C4-2B (cell line): ENCODE data around the gene MAP2K3.
A peak's percentile ranks its signal among the peaks of the same experiment; 100 is the strongest.

Experiments
- H3K27ac ChIP-seq: fragments of 450-650 bp; 2 replicates; pipeline ENCODE4 v1.5.1; 2017
- CTCF ChIP-seq: fragments of 450-650 bp; conservative IDR thresholded peaks from 2 replicates; pipeline ENCODE4 v1.5.1; 2017; ENCODE audit warnings: mild to moderate bottlenecking
- ZFX ChIP-seq: fragments of 450-650 bp; IDR thresholded peaks from 2 replicates; pipeline ENCODE4 v1.6.1; 2017

Gene MAP2K3

GRCh38 chr17:21284319-21285163 is at the start of gene MAP2K3:
TSS of gene MAP2K3 (plus strand) at chr17:21284711. CDS start at chr17:21284921, 210 bp downstream.
- TF ChIP-seq CTCF (no peak), ZFX (no peak; the same call in 1 of the 2 replicates)
- peak within 1 kb of the TSS; percentile 93 for H3K27ac ChIP-seq

DNA sequence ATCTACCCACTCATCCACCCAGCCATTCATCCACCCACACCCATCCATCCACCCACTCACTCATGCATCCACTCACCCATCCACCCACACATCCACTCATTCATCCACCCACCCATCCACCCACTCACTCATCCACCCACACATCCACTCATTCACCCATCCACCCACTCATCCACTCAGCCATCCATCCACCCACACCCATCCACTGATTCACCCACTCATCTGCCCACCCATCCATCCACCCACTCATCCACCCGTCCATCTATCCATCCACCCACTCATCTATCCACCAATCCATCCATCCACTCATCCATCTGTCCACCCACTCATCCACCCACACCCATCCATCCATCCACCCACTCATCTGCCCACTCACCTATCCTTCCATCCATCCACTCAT is 48.6 kb upstream of the MAP2K3 start:
- TF ChIP-seq ZFX (no peak), CTCF (no peak)
- H3K27ac ChIP-seq = no peak overlapping the region

DNA sequence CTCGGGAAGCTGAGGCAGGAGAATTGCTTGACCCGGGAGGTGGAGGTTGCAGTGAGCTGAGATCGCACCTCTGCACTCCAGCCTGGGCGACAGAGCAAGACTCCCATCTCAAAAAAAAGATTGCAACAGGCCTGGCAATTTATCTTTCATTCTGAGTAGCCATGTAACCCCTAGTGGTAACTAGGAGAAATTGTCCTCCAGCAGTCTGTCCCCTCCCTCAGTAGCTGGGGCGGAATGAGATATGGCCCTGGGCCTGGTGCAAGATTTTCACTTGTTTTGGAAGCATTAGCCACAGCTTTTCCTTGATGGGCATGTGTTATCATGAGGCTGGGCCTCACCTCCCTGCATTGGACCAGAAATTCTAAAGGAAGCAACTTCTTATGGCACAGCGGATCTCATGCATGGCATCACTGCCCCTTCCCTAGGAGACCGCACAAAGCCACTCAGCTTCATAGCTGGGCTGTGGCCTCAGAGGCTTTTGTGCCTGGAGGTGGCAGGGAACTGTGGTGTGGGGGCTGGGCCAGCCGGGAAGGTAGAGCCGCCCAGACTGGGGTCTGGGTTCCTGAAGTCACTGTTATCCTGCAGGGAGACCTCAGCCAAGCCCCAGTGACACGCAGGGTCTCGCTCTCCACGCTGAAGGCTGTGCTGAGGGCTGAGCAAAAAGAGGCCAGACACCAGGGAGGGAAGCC is 44.7 kb upstream of the MAP2K3 start:
- H3K27ac ChIP-seq = no peak overlapping the region
- TF ChIP-seq ZFX (no peak), CTCF (no peak; the same call in 1 of the 2 replicates)

DNA sequence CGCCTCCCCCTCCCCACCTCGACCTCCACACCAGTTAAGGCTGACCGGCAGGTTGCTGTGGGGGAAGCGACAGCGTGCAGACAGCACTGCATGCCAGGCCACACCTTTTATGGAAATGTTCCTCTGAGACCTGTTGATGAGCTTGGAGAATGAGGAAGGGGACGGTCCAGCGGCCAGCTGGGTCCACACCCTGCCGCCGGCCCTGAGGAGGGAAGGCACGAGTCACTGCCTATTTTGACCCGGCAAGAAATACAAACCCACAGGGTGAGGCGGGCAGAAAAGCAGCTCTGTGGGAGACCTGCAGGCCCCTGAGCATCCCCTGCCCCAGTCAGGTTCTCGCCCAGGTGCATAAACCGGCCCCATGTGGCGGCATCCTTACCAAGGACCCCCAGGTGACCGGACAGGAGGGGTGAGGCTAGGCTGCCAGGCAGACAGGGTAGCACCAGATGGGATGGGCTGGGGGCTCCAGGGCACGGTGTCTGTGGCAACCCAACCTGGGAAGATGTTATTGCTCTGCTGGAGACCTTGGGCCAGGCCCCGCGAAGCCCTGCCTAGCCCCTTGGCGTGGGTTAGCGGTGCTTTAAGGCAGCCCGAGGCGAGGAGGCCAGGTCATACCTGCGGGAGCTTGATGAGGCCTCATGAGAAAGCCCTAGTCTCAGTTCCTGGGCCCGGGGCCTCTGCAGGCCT is 44.0 kb upstream of the MAP2K3 start:
- no peak for TF ChIP-seq ZFX
- TF ChIP-seq CTCF = no peak
- H3K27ac ChIP-seq = no peak overlapping the region

DNA sequence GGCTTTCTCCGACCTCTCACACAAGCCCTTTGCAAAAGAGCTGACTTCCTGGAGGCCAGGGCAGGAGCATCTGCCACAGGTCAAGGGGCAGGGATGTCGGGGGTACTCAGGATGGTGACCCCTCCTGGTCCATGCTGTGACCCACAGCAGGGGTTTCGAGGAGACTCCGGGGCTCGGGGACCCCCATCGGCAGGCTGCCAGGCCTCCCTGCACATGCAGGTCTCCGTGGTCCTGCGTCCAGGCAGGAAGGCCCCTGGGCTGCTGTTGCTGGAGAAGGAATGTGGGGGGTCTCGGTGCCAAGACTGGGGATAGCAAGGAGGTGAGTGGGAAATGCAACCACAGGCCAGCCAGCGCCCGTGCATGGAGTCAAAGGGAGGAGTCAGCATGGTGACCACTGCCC is 42.9 kb upstream of the MAP2K3 start:
- H3K27ac ChIP-seq = no peak overlapping the region
- TF ChIP-seq CTCF (no peak), ZFX (no peak)

DNA sequence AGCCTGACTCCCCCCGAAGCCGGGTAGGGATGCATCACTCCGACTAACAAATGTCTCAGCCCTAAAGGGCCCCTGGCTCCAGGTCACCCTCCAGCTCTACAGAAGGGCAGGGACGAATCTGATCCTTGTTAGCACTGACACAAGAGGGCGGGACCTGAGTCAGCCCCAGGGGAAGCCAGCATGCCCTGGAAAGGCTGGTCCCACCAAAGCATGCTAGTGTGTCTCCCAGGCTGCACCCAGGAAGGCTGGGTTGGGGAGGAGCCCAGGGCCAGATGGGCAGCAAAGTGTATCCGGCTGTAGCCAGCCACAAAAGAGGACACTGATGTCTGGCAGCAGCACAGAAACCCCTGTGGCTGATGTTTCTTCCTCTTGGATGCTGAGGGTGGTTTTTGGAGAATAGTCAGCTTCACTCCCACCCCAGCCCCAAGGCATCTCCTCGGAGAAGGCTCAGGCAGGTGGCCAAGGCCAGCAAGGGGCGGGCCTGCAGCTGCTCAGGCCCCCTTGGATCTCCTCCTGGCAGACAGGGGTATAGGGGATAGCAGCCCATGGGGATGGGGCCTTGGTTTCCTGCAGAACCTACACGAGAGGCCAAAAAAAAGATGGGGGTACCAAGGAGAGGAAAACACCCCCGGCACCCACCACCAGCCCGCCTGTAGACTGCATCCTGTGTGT is 42.3 kb upstream of the MAP2K3 start:
- H3K27ac ChIP-seq = no peak overlapping the region
- TF ChIP-seq ZFX (no peak), CTCF (no peak)
